Osteoblast (primary cell): ENCODE data around the gene GABRB3. TPM values are rescaled to one million over a fixed set of nuclear protein-coding genes. Genes with fewer than 3 reads are reported as not detected.
"Not testable (repeated sequence)": the region's sequence is repeated elsewhere in the genome, so short reads cannot be mapped to it uniquely, and the experiment has no call there.

Source experiments
- DNase-seq: peaks from one replicate; pipeline ENCODE4 v3.0.0; 2011; ENCODE audit warnings: low spot score, mixed read lengths; ENCODE audit not compliant: insufficient read length; ENCODE audit errors: missing footprints
- H2AFZ ChIP-seq: 2 replicates; pipeline ENCODE4 v1.6.0; 2011; ENCODE audit warnings: mild to moderate bottlenecking, low read length
- H3K27ac ChIP-seq: 2 replicates; pipeline ENCODE4 v1.5.1; 2011; ENCODE audit warnings: mild to moderate bottlenecking, low read depth, low read length, moderate library complexity
- H3K27me3 ChIP-seq: 2 replicates; pipeline ENCODE4 v1.6.0; 2012; ENCODE audit warnings: mild to moderate bottlenecking, control low read depth, inconsistent platforms, low read length, moderate library complexity; ENCODE audit not compliant: insufficient read depth
- H3K36me3 ChIP-seq: 2 replicates; pipeline ENCODE4 v1.5.1; 2011; ENCODE audit warnings: mild to moderate bottlenecking, low read length, control low read depth, moderate library complexity; ENCODE audit not compliant: insufficient read depth
- H3K4me1 ChIP-seq: 2 replicates; pipeline ENCODE4 v1.5.1; 2011; ENCODE audit warnings: mild to moderate bottlenecking, low read length, control low read depth, moderate library complexity; ENCODE audit not compliant: insufficient read depth
- H3K4me2 ChIP-seq: 2 replicates; pipeline ENCODE4 v1.6.0; 2011; ENCODE audit warnings: mild to moderate bottlenecking, low read length; ENCODE audit not compliant: insufficient read depth
- H3K4me3 ChIP-seq: fragments of 200-600 bp; sonication (generic); 3 replicates; pipeline ENCODE4 v1.5.1; 2012; ENCODE audit warnings: mild to moderate bottlenecking, low read length, inconsistent platforms; ENCODE audit not compliant: insufficient read depth
- H3K79me2 ChIP-seq: 2 replicates; pipeline ENCODE4 v1.6.0; 2012; ENCODE audit warnings: mild to moderate bottlenecking, low read length, control low read depth, inconsistent platforms; ENCODE audit not compliant: insufficient read depth
- H3K9me3 ChIP-seq: 2 replicates; pipeline ENCODE4 v1.5.1; 2011; ENCODE audit warnings: low read depth, low read length, control low read depth
- H4K20me1 ChIP-seq: 2 replicates; pipeline ENCODE4 v1.6.0; 2012; ENCODE audit warnings: mild to moderate bottlenecking, low read length, control low read depth; ENCODE audit not compliant: insufficient read depth
- total RNA-seq: library from RNA; depleted of rRNA; stranded (reverse); fragments of >200 nt; gene quantifications from 2 replicates; pipeline ENCODE4 v1.2.3, GENCODE V29; 2012
- TF ChIP-seq, protein P1 (sequence below): IDR thresholded peaks from 2 replicates; pipeline ENCODE4 v1.5.1; 2011; ENCODE audit warnings: mild to moderate bottlenecking, low read depth, low read length, moderate library complexity; ENCODE audit errors: extremely low read depth

GABRB3 gene
- total RNA-seq, 1 donor, result under 0.01 TPM

DNA sequence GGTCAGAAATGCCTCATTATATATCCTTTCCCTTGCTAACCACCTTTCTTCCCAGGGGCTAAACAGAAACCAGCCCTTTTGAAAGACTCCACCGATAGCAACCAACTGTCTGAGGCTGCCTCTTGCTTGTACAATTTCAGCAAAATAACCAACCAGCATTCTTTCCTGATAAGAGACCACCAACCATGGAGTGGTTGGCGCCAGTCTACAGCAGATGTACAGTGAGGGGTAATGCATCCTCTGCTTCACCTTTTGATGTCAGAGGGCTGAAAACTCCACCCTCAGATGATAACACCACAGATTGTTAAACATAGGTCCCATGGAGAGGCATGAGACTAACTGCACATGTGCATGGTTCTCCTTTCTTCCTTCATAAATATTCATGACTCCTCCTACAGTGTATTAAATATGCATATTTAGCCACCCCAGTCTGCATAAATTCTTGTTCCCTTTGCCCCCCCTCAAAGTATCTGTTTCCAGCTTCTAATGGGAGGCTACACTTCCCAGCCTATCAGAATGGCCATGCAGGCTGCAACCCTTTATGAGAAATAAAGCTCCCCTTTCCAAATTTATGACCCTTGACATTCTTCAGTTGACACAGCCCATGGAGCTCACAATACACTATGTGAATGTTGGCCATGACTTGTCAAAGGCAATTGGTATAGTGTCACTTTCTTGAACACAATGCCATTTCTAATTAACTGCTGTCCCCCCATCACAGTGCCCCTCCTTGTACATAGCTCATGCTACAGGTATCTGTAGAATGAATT lies 48.3 kb downstream of the GABRB3 start:
- H3K36me3 ChIP-seq, result no peaks in the 10 kb centered on the region
- no peak for DNase-seq

DNA sequence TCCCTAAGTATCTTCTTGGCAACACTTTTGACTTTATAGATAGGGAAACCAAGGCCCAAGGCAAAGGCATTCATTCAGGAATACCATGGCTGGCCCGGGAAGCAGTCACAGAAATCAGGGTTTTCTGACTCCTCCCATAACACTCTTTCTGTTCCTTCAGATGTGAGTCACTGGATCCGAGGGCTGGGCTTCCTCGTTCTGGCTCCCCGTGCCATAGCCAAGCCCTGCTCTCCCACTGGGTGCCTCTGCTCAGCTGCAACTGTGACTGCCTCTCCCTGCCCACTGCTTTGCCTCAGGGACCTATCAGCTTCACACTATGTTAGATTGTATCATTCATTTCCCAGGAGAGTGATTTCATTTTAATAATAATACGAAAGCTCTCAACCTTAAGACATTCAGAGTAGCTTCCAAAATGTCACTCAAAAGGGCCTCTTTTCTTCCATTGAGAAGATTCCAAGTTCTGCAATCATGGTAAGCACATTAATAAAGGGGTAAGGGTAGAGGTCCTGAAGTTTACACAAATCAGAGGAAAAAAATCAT lies 50.2 kb downstream of the GABRB3 start:
- Histone ChIP-seq H3K4me3 (no peak overlapping the region), H2AFZ (no peak overlapping the region), H4K20me1 (no peaks in the 10 kb centered on the region), H3K36me3 (no peaks in the 10 kb centered on the region), H3K27ac (no peak overlapping the region), H3K9me3 (peaks cover 10% of the 10 kb centered on the region), H3K4me2 (no peak overlapping the region), H3K79me2 (no peaks in the 10 kb centered on the region), H3K4me1 (no peaks in the 10 kb centered on the region), H3K27me3 (no peaks in the 10 kb centered on the region)
- TF ChIP-seq, protein P1, sequence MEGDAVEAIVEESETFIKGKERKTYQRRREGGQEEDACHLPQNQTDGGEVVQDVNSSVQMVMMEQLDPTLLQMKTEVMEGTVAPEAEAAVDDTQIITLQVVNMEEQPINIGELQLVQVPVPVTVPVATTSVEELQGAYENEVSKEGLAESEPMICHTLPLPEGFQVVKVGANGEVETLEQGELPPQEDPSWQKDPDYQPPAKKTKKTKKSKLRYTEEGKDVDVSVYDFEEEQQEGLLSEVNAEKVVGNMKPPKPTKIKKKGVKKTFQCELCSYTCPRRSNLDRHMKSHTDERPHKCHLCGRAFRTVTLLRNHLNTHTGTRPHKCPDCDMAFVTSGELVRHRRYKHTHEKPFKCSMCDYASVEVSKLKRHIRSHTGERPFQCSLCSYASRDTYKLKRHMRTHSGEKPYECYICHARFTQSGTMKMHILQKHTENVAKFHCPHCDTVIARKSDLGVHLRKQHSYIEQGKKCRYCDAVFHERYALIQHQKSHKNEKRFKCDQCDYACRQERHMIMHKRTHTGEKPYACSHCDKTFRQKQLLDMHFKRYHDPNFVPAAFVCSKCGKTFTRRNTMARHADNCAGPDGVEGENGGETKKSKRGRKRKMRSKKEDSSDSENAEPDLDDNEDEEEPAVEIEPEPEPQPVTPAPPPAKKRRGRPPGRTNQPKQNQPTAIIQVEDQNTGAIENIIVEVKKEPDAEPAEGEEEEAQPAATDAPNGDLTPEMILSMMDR, result no peak
- no peak for DNase-seq

More for the DNA sequence above, 48.3 kb downstream of the GABRB3 start:
- TF ChIP-seq, protein P1, result no peak
- no peaks in the 10 kb centered on the region for H4K20me1 ChIP-seq
- no peaks in the 10 kb centered on the region for H3K79me2 ChIP-seq
- no peaks in the 10 kb centered on the region for H3K4me1 ChIP-seq
- H3K27ac ChIP-seq, result no peak overlapping the region
- H3K4me2 ChIP-seq, result no peak overlapping the region
- peaks cover 5% of the 10 kb centered on the region for H3K9me3 ChIP-seq
- no peak overlapping the region for H3K4me3 ChIP-seq
- no peaks in the 10 kb centered on the region for H3K27me3 ChIP-seq
- H2AFZ ChIP-seq, result no peak overlapping the region

DNA sequence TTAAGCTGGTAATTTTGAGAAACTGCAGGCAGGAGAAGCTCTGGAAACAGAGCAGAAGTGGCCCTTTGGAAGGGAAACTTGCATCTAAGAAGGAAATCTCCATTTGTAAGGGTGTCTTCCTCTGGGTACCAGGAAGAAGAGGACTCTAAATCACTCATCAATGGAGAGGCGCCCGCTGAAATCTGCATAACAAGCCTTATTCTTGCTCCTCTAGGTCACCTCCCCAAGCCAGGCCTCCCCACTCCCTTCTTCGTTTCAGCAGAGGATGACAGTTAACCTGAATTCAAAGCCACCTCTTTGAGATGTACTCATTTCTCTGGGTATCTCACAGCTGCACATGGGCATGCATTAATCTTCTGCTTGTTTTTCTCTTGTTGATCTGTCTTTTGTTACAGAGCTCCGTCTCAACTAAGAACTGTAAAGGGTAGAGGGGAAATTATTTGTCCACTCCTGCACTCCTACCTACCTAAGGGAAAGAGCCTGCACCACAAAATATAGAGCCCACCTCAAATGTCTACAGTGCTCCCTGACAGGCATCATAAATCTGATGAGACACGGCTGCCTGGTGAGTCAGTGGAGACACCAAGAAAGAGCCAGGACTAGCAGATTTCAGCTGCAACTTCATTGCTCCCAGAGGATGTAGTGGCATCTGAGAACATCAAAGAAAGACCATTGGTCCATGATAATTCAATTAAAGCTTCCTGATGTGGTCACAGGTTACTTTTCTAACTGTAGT lies 51.5 kb downstream of the GABRB3 start:
- Histone ChIP-seq H3K36me3 (no peaks in the 10 kb centered on the region), H3K4me3 (no peak overlapping the region), H3K4me1 (no peaks in the 10 kb centered on the region), H4K20me1 (no peaks in the 10 kb centered on the region), H3K27me3 (no peaks in the 10 kb centered on the region), H3K27ac (no peak overlapping the region), H3K4me2 (no peak overlapping the region), H3K9me3 (peaks cover 7% of the 10 kb centered on the region), H3K79me2 (no peaks in the 10 kb centered on the region), H2AFZ (no peak overlapping the region)
- TF ChIP-seq, protein P1, result no peak
- no peak for DNase-seq

DNA sequence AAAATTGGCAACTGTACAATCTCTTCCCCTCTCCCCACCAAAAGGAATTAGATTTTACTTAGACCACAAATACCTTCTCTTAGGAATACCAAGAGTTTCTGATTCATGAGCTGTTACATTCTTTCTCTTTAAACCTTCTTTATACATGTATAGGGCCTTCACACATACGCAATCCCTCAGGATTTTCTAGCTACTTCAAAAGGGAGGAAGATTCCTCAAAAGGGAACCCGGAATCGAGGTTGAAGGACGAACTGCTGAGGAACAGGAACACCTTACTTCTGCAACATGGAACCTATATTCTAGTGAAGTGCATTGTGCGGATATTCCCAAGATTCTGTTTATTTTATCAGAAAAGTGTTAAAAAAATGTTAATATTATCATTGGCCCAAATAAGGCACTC lies 52.3 kb downstream of the GABRB3 start:
- Histone ChIP-seq H2AFZ (no peak overlapping the region), H3K27me3 (no peaks in the 10 kb centered on the region), H3K36me3 (no peaks in the 10 kb centered on the region), H4K20me1 (no peaks in the 10 kb centered on the region), H3K4me2 (no peak overlapping the region), H3K9me3 (peaks cover 7% of the 10 kb centered on the region), H3K79me2 (no peaks in the 10 kb centered on the region), H3K4me3 (no peak overlapping the region), H3K27ac (no peak overlapping the region), H3K4me1 (no peaks in the 10 kb centered on the region)
- no peak for DNase-seq
- TF ChIP-seq, protein P1, result no peak

DNA sequence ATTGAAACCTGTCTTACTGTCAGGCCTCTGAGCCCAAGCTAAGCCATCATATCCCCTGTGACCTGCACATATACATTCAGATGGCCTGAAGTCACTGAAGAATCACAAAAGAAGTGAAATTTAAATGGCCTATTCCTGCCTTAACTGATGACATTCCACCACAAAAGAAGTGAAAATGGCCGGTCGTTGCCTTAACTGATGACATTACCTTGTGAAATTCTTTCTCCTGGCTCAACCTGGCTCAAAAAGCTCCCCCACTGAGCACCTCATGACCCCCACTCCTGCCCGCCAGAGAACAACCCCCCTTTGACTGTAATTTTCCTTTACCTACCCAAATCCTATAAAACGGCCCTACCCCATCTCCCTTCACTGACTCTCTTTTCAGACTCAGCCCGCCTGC lies 53.0 kb downstream of the GABRB3 start:
- H3K9me3 ChIP-seq, H3K4me3 ChIP-seq, H3K79me2 ChIP-seq, H3K36me3 ChIP-seq, H3K27me3 ChIP-seq, H4K20me1 ChIP-seq, H2AFZ ChIP-seq, H3K4me2 ChIP-seq, H3K4me1 ChIP-seq, H3K27ac ChIP-seq, DNase-seq: not testable (repeated sequence)
